PC-9 (cell line): ENCODE data around the gene CAMTA1.

Source experiments
- EZH2 ChIP-seq: fragments of 200-600 bp; sonication (generic); IDR thresholded peaks from 2 replicates; pipeline ENCODE4 v1.8.0; 2017; ENCODE audit warnings: antibody characterized with exemption, low read depth
- TF ChIP-seq, protein P1 (sequence below): fragments of 200-600 bp; sonication (generic); conservative IDR thresholded peaks from 2 replicates; pipeline ENCODE4 v1.6.1; 2017; ENCODE audit warnings: mixed run types, antibody characterized with exemption, mild to moderate bottlenecking, moderate library complexity

DNA sequence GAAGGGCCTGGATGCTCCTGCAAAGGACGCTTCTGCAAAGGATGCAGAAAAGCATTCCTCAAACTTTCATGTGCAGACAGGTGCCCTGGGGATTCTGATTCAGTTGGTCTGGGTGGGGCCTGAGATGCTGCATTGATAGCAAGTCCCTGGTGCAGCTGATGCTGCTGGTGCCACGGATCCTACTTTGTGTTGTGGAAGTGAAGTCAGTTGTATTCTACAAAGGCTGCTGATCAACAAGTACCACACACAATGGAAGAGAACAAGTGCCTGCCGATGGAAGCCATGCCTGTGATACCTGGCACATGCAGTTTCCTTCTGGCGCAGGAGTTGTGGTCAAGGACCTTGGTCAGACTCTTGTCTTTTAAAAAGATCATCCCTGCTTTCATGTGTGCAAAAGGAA, 478.8 kb downstream of the CAMTA1 start:
- TF ChIP-seq, protein P1, sequence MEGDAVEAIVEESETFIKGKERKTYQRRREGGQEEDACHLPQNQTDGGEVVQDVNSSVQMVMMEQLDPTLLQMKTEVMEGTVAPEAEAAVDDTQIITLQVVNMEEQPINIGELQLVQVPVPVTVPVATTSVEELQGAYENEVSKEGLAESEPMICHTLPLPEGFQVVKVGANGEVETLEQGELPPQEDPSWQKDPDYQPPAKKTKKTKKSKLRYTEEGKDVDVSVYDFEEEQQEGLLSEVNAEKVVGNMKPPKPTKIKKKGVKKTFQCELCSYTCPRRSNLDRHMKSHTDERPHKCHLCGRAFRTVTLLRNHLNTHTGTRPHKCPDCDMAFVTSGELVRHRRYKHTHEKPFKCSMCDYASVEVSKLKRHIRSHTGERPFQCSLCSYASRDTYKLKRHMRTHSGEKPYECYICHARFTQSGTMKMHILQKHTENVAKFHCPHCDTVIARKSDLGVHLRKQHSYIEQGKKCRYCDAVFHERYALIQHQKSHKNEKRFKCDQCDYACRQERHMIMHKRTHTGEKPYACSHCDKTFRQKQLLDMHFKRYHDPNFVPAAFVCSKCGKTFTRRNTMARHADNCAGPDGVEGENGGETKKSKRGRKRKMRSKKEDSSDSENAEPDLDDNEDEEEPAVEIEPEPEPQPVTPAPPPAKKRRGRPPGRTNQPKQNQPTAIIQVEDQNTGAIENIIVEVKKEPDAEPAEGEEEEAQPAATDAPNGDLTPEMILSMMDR = no peak
- no peak for TF ChIP-seq EZH2
